ENCODE measurements around the gene LGALS1. TPM values are rescaled to one million over a fixed set of nuclear protein-coding genes. Genes with fewer than 3 reads are reported as not detected.
A peak's percentile ranks its signal among the peaks of the same experiment; 100 is the strongest.

LGALS1 gene
- total and polyA plus RNA-seq, 9 of the 15 experiments (the other 6 are each of a cell fraction or from before 2014, with no cell fraction given), result 160 to 800 (median 330) TPM

- TF ChIP-seq NR2C1 (IDR thresholded peaks at IDR 0.05), result no peak
- TF ChIP-seq NR2C1 (tag; IDR thresholded peaks at IDR 0.05), result no peak
- no peak for TF ChIP-seq CEBPB (tag; IDR thresholded peaks at IDR 0.05)
- TF ChIP-seq ZBTB49 (CRISPR knock-in tag; IDR thresholded peaks at IDR 0.05; ENCODE audit: borderline replicate concordance), result no peak
- TF ChIP-seq MYC (IDR thresholded peaks at IDR 0.05; ENCODE audit: low read depth, low read length), result peak; percentile 53; the same call in 1 of the 2 replicates
- TF ChIP-seq MYC (CRISPR knock-in tag; IDR thresholded peaks at IDR 0.05; ENCODE audit: borderline replicate concordance, low read depth), result no peak
- TF ChIP-seq, protein P1, sequence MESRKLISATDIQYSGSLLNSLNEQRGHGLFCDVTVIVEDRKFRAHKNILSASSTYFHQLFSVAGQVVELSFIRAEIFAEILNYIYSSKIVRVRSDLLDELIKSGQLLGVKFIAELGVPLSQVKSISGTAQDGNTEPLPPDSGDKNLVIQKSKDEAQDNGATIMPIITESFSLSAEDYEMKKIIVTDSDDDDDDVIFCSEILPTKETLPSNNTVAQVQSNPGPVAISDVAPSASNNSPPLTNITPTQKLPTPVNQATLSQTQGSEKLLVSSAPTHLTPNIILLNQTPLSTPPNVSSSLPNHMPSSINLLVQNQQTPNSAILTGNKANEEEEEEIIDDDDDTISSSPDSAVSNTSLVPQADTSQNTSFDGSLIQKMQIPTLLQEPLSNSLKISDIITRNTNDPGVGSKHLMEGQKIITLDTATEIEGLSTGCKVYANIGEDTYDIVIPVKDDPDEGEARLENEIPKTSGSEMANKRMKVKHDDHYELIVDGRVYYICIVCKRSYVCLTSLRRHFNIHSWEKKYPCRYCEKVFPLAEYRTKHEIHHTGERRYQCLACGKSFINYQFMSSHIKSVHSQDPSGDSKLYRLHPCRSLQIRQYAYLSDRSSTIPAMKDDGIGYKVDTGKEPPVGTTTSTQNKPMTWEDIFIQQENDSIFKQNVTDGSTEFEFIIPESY (CRISPR knock-in tag; IDR thresholded peaks at IDR 0.05), result 0 out of 2 replicates have a peak, but pooled peaks have one; percentile 20
- TF ChIP-seq ZNF217 (CRISPR knock-in tag; IDR thresholded peaks at IDR 0.05), result no peak
- TF ChIP-seq C11orf30 (IDR thresholded peaks at IDR 0.05; ENCODE audit: low read depth), result no peak
- no peak for TF ChIP-seq TRIM28 (IDR thresholded peaks at IDR 0.05)
- TF ChIP-seq, protein P2, sequence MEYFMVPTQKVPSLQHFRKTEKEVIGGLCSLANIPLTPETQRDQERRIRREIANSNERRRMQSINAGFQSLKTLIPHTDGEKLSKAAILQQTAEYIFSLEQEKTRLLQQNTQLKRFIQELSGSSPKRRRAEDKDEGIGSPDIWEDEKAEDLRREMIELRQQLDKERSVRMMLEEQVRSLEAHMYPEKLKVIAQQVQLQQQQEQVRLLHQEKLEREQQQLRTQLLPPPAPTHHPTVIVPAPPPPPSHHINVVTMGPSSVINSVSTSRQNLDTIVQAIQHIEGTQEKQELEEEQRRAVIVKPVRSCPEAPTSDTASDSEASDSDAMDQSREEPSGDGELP (CRISPR knock-in tag; IDR thresholded peaks at IDR 0.05; ENCODE audit: borderline replicate concordance), result peak; percentile 63; the same call in 1 of the 2 replicates
- TF ChIP-seq RB1 (IDR thresholded peaks at IDR 0.05; ENCODE audit: low read depth), result no peak
- peak; percentile 69 to 92 for TF ChIP-seq RAD21 (CRISPR knock-in tag; conservative IDR thresholded peaks at IDR 0.05 in 1 of 2, IDR thresholded peaks at IDR 0.05 in 1 of 2)
- TF ChIP-seq ELF4 (CRISPR knock-in tag; IDR thresholded peaks at IDR 0.05), result no peak
- no peak for TF ChIP-seq ZFP30 (CRISPR knock-in tag; IDR thresholded peaks at IDR 0.05; ENCODE audit: borderline replicate concordance)
- no peak for TF ChIP-seq MCM3 (IDR thresholded peaks at IDR 0.05)
- TF ChIP-seq KDM2B (CRISPR knock-in tag; IDR thresholded peaks at IDR 0.05), result no peak
- no peak for TF ChIP-seq NFATC3 (IDR thresholded peaks at IDR 0.05)
- TF ChIP-seq CBX5 (IDR thresholded peaks at IDR 0.05; ENCODE audit: borderline replicate concordance, low read depth), result no peak
- no peak for TF ChIP-seq KLF13 (tag; IDR thresholded peaks at IDR 0.05; ENCODE audit: borderline replicate concordance, low read depth)
- TF ChIP-seq PYGO2 (tag; IDR thresholded peaks at IDR 0.05), result no peak
- TF ChIP-seq, protein P3, sequence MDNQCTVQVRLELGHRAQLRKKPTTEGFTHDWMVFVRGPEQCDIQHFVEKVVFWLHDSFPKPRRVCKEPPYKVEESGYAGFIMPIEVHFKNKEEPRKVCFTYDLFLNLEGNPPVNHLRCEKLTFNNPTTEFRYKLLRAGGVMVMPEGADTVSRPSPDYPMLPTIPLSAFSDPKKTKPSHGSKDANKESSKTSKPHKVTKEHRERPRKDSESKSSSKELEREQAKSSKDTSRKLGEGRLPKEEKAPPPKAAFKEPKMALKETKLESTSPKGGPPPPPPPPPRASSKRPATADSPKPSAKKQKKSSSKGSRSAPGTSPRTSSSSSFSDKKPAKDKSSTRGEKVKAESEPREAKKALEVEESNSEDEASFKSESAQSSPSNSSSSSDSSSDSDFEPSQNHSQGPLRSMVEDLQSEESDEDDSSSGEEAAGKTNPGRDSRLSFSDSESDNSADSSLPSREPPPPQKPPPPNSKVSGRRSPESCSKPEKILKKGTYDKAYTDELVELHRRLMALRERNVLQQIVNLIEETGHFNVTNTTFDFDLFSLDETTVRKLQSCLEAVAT (IDR thresholded peaks at IDR 0.05), result no peak
- no peak for TF ChIP-seq DPF2 (IDR thresholded peaks at IDR 0.05)
Observed at GRCh38 chr22:37681556-37682049, 6.2 kb downstream of the LGALS1 start (continued).

Measured in K562 (cell line).